GM12875 (cell line): Measurements from ENCODE around the gene HCRTR1.

Experiments used
- H3K4me3 ChIP-seq: one replicate; pipeline ENCODE4 v1.5.1; 2011; ENCODE audit warnings: low read depth, low read length, control low read depth
- CTCF ChIP-seq: IDR thresholded peaks from 2 replicates; pipeline ENCODE4 v1.5.1; 2011; ENCODE audit warnings: low read depth, mild to moderate bottlenecking, control low read depth, inconsistent platforms, low read length, moderate library complexity, borderline replicate concordance; ENCODE audit not compliant: insufficient read depth

HCRTR1 gene

GRCh38 chr1:31660871-31661455 lies 43.5 kb downstream of the HCRTR1 start:
- no peak overlapping the region for H3K4me3 ChIP-seq
- no peak for TF ChIP-seq CTCF

- TF ChIP-seq CTCF, result no peak
- no peak overlapping the region for H3K4me3 ChIP-seq
Measured at GRCh38 chr1:31661856-31662255, 44.4 kb downstream of the HCRTR1 start.

GRCh38 chr1:31662463-31662862 lies 45.0 kb downstream of the HCRTR1 start:
- no peak overlapping the region for H3K4me3 ChIP-seq
- no peak for TF ChIP-seq CTCF

- H3K4me3 ChIP-seq, result no peak overlapping the region
- peak; percentile 94 for TF ChIP-seq CTCF
Measured at GRCh38 chr1:31663622-31664452, 46.3 kb downstream of the HCRTR1 start.

- no peak for TF ChIP-seq CTCF
- no peak overlapping the region for H3K4me3 ChIP-seq
Measured at GRCh38 chr1:31664528-31664927, 47.0 kb downstream of the HCRTR1 start.

- H3K4me3 ChIP-seq, result no peak overlapping the region
- TF ChIP-seq CTCF, result no peak
Measured at GRCh38 chr1:31665234-31665878, 47.9 kb downstream of the HCRTR1 start.
